A549 (cell line): ENCODE results near the gene MAPK1.

Experiments used
- HEYL ChIP-seq: fragments of 250-450 bp; sonication (Bioruptor Pico); IDR thresholded peaks from 2 replicates; pipeline ENCODE4 v1.8.0; 2021; ENCODE audit warnings: mild to moderate bottlenecking, moderate library complexity
- MAFK ChIP-seq: fragments of 450-650 bp; IDR thresholded peaks from 2 replicates; pipeline ENCODE4 v1.6.1; 2014; ENCODE audit not compliant: partially characterized antibody
- TF ChIP-seq, protein P1 (sequence below): fragments of >200 bp; sonication (Bioruptor Twin); formaldehyde crosslinking; IDR thresholded peaks from 3 replicates; pipeline ENCODE4 v1.5.1; 2016
- TF ChIP-seq, protein P2 (sequence below): fragments of 250-450 bp; sonication (Bioruptor Pico); IDR thresholded peaks from 2 replicates; pipeline ENCODE4 v1.5.0; 2020; ENCODE audit warnings: low read depth, mild to moderate bottlenecking, moderate library complexity

DNA sequence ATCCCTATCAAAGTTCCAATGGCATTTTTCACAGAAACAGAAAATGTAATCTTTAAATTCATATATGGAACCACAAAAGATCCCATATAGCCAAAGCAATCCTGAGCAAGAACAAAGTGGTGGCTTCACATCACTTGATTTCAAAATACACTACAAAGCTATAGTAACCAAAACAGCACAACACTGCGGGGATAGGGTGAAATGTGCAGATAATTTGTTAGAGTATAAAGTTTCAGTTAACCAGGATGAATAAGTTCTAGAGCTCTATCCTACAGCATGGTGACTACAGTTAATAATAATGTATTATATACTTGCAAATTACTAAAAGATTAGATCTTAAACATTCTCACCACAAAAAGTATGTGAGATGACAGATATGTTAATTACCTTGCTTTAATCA is 55.5 kb downstream of the MAPK1 start:
- TF ChIP-seq, protein P1, sequence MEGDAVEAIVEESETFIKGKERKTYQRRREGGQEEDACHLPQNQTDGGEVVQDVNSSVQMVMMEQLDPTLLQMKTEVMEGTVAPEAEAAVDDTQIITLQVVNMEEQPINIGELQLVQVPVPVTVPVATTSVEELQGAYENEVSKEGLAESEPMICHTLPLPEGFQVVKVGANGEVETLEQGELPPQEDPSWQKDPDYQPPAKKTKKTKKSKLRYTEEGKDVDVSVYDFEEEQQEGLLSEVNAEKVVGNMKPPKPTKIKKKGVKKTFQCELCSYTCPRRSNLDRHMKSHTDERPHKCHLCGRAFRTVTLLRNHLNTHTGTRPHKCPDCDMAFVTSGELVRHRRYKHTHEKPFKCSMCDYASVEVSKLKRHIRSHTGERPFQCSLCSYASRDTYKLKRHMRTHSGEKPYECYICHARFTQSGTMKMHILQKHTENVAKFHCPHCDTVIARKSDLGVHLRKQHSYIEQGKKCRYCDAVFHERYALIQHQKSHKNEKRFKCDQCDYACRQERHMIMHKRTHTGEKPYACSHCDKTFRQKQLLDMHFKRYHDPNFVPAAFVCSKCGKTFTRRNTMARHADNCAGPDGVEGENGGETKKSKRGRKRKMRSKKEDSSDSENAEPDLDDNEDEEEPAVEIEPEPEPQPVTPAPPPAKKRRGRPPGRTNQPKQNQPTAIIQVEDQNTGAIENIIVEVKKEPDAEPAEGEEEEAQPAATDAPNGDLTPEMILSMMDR: no peak
- TF ChIP-seq, protein P2, sequence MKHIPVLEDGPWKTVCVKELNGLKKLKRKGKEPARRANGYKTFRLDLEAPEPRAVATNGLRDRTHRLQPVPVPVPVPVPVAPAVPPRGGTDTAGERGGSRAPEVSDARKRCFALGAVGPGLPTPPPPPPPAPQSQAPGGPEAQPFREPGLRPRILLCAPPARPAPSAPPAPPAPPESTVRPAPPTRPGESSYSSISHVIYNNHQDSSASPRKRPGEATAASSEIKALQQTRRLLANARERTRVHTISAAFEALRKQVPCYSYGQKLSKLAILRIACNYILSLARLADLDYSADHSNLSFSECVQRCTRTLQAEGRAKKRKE (CRISPR knock-in tag): no peak
- TF ChIP-seq MAFK: no peak
- no peak for TF ChIP-seq HEYL (CRISPR knock-in tag)
